Stimulated activated CD8-positive, alpha-beta memory T cell treated with anti-CD3 and anti-CD28 coated beads, Interleukin-15, amount 100 ng/mL, for 24 hours (primary cell): ENCODE measurements around the gene FBXO30.

ENCODE experiments used
- DNase-seq: peaks from one replicate; pipeline ENCODE4 v3.0.0-alpha.2; 2020; ENCODE audit warnings: low read depth

The FBXO30 gene

DNA sequence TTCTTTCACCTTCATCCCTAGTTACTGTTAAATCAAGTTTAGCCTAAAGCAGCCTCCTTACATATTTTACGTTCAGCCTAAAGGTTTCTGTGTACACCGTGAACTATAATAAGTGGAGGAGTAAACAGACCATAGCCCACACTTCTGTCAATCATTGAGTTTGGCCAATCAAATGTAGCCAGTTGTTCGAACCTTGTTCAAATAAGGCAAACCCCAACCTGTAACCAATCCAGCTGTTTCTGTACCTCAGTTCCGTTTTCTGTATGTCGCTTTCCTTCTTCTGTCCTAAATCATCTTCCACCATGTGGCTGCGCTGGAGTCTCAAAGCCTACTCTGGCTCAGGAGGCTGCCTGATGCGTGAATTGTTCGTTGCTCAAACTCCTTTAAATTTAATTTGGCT, 1.8 kb upstream of the FBXO30 start:
- DNase-seq: no peak

DNA sequence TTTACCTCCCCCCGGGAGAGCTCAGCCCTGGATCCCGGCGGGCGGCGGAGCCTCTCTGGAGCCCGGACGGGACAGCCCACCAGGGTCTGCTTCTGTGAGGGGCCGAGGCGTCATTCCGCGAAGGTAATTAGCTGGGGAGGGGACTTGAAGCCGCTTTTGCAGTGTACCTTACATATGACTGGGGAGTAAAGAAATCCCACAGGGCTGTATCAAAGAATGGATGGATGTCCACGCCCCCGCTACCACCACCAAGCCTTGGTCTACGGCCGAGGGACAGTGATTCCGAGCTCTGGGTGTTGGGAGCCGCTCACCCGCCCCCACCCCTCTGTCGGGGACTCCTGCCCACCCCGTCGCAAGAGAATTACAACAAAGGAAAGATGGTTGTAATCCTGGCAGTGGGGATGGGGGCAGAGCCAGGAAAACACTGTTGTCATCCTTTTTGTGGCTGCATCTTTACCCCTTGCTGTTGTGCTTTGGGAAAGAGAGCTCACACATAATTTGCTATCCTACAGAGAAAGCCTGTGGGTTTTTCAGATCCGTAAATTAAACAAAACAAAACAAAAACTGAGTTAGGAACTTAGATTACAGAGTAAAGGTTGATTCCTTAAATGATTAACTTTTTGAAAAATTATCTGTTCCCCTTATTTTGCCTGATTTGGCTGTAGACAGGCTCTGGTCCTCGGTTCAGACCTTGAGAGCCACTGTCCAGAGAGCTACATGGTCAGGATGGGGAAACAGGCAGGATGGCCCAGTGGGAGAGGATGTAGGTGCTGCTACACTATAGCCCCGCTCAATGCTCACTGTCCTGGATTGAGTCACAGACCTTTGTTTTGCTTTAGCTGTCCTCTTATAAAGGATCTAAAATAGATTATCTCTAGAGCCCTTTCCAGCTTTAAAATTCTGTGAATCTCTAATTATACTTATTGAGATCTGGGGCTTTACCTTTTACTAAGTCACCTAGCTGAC, 997 bp upstream of the FBXO30 start:
- DNase-seq: no peak

DNA sequence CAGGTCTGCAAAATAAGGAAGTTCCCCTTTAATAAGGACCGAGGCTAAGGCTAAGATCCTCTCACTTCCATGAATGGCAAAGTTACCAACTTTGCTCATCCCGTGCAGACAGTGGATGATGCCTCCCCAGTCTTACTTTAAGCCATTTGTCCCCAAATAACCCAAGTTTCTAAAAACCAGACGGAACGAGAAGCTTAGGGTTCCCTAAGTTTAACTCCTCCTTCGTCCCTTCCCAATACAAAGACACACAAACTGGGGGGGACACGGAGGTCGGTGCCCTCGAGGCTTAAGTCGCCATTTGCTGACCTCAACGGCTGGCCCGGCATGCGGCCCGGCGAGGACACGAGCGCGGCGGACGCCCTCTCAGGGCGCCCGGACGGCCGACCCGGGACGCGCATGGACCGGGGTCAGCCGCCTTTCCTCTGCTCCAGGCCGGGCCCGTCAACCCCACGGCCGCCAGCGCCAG, 527 bp downstream of the FBXO30 start:
- DNase-seq: no peak

DNA sequence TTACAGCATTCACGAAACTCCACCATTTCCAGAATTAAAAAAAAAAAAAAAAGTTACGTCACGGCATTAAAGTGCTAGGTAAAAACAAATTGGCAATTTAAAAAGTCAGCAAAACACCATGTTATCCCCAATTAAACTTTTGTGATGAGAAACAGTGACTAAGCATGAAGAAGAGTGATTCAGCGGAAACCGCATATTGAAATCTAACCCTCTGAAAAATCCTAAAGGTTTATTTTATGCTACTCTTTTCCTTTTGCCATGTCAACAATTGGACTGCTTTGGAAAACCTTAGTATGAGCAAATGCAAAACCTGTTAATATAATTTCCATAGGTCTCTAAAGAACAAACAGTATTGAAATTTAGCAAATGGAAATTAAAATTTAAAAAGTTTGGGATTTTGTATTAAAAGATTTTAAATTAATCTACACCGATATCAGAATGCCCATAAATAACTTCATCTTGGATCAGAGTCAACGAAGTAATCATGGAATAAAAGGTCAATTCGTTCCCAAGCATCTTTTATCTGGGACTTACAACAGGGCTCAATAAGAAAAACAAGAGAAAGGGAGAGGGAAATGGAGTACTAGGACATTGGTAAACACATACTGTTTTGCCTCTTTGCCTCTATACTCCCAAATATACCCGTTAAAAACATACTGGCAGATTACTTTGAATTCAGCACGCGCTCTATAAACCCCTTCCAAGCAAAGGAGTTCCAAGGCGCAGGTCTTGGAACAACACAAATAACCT, 1.1 kb downstream of the FBXO30 start:
- DNase-seq: no peak

DNA sequence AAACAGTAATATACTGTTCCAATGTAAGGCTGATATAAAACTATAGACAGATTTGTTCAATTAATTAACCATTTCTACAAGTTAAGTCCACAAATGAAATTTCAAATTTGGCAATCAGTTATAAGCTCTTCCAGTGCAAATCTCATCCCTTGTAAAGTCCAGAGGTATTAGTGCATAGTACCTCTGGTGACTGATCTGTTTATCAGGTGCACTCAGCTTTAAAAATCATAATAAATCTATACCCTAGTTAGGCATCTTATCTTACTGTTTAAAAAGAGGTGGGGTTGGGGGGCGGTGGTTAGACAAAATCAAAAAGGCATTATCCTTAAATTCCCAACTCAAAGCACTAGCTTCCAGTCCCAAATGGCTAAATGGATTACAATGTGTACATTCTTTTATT, 2.9 kb downstream of the FBXO30 start:
- no peak for DNase-seq

DNA sequence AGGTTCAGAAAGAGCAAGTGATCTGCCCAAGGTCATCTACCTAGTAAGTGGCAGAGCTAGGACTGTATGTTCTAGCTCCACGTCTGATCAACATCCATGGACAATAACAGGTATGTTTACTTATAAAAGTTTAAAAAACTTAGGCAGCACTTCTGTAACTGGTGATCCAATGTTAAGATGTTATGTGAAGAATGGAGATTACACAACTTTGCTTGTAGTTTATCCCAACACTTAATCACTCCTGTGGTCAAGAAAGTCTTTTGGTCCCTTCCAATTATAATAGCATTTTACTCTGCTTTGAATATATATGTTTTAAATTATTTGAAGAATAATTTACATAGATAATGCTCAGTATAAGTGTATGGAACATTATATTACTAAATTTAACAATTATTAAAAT, 4.8 kb downstream of the FBXO30 start:
- no peak for DNase-seq

DNA sequence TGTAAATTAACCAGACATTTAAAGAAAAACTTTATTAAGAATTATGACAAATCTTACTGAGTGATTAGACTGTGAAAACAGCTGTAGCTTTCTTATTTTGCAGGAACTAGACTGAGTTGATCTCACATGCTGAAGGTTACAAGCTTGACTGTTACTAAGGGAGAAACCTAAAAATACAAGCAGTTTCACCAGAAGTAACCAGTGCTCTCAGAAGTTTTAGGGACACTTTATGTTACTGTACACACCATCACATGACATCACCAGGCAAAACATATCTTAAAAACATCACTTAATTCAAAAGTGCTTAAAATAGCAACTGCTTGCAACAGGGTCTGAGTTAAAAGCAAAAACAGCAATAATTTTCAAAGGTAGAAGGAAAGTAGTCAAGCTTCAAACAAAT, 5.4 kb downstream of the FBXO30 start:
- DNase-seq: no peak

DNA sequence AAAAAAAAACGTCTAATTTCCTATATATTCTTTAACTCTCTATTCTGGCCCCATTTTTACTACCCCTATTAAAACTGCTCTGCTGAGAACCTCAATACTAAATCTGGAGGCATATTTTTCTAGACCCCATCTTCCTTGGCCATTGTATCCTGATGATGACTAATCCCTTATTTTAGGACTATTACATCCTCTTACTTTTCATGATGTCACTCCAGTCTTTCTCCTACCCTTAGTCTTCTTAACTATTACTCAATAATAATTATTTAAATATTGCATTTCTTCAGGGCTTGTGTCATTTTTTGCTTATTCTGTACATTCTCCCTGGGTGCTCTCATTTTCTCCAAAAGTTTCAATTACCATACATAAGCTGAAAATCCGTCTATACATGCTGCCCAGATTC, 6.4 kb downstream of the FBXO30 start:
- no peak for DNase-seq

DNA sequence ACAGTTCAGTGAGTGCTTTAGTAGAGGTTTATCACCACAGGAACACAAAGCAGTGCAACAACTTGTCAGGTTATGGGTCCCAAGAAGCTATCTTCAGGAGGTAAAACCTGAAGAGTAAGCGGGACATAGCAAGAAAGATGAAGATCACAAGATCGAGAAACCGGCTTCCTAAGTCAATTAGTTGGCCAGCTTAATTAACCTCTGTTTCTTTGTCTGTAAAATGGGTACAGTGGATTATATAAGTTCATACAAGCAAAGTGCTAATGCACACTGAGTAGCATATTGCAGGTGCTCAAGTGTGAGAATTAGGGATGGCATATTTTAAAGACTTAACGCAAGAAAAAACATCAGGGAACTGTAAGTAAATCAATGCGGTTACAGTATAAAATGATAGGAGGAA, 12.5 kb downstream of the FBXO30 start:
- no peak for DNase-seq

DNA sequence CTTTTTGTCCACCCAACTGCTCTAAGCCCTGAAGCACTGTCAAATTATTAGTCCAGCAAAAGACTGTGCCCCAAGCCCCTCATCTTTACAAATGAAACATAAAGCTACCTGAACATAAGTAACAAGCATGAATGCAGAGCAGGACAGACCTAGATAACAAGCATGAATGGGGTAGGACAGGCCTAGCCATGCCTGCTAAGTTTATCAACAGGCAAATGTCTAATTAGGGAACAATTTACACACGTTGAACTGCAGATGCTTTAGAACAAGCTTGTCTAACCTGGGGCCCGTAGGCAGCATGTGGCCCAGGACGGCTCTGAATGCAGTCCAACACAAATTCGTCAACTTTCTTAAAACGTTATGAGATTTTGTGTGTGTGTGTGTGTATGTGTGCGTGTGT, 13.6 kb downstream of the FBXO30 start:
- DNase-seq: no peak

DNA sequence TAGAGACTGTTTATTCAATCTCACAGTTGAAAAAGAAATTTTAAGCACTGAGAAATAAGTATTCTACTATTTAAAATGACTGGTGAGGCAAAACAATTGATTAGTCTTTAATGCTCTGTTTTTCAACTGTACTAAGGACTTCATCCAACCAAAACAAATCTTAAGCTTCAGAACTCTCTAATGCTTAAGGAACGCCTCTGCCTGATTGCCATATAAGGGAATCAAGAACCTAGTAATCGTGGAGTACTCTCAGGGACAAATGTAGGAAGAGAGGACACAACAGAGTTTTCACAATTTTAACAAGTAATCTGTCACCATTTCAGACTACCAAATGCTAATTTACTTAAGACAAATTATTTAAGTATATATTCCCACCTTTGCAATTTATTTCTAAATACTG, 16.1 kb downstream of the FBXO30 start:
- DNase-seq: no peak

DNA sequence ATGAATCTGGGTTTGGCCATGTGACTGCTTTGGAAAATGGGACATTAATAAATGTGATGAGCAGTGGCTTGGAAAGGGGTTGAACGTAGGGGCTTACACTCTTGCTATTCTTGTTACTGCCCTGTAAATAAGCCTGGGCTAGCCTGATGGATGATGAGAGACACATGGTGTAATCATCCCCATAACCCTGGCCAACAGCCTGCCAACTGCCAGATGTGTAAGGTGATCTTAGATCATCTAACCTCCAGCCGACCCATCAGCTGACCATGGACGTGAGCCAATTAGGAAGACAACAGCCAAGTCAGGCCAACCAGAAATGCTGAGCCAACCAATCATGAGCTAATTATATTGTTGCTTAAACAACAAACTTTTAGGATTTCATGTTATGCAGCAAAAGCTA, 25.2 kb downstream of the FBXO30 start:
- no peak for DNase-seq

DNA sequence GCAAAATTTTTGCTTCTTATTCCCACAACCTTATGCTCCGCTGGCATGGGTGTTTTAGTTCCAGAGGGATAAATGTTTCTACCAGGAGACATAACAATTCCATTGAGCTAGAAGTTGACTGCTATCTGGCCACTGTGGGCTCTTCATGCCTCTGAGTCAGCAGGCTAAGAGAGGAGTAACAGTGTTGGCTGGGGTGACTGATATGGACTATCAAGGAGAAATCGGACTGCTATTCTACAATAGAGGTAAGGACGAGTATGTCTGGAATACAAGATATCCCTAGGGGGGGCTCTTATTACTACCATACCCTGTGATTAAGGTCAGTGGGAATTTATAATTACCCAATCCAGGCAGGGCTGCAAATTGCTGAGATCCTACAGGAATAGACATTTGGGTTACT, 26.9 kb downstream of the FBXO30 start:
- DNase-seq: no peak

DNA sequence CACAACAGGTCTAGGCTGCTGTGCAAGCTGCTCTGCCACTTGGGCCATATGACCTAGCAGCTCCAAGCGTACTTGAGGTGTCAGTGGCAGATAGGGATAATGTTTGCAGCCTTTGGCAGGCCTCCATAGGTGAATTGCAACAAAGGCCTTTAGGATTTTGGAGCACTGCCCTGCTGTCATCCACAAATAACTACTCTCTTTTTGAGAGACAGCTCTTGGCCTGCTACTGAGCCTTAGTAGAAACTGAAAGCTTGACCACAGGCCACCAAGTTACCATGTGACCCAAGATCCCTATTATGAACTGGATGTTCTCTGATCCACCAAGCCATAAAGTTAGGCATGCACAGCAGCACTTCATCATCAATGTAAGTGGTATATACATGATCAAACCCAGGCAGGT, 29.9 kb downstream of the FBXO30 start:
- no peak for DNase-seq

DNA sequence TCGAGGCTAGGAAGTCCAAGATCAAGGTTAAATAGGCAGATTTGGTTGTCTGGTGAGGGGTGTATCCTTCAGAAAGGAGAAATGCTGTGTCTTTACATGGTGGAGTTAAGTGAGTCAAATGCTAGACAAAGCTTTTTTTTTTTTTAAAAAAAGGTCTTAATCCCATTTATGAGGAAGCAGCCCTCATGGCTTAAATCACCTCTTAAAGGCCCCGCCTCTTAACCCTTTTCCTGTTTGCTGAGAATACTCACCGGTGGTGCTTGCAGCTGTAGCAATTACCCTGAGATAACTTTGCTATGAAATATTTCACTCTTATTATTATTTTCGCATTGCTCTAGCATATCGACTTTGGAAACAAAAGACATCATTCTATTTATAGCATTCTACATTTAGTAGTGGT, 30.8 kb downstream of the FBXO30 start:
- no peak for DNase-seq

DNA sequence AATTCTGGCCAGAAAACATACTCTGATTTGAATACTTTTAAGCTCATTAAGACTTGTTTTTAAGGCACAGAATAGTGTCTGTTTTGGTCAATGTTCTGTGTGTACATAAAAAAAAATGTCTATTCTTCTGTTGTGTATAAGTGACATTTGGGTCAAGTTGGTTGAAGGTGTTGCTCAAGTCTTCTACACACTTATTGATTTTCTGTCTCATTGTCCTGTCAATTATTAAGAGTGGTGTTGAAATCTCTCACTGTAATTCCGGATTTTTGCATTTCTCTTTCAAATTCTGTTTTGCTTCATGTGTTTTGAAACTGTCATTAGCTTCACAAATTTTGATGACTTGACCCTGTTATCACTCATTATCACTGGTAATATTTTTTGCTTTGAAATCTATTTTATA, 41.7 kb downstream of the FBXO30 start:
- DNase-seq: no peak

DNA sequence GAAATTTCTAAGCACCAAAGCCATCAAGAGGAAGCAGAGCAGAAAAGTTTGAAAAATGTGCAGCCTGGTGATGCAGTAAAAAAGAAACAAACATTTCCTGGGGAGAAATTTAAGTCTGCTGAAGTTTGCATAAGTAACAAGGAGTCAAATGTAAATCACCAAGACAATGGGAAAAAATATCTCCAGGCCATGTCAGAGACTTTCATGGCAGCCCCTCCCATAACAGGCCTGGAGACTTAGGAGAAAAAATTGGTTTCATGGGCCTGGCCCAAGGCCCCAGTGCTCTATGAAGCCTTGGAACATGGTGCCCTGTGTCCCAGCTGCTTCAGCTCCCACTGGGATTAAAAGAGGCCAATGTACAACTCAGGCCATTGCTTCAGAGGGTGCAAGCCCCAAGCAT, 49.1 kb downstream of the FBXO30 start:
- no peak for DNase-seq

DNA sequence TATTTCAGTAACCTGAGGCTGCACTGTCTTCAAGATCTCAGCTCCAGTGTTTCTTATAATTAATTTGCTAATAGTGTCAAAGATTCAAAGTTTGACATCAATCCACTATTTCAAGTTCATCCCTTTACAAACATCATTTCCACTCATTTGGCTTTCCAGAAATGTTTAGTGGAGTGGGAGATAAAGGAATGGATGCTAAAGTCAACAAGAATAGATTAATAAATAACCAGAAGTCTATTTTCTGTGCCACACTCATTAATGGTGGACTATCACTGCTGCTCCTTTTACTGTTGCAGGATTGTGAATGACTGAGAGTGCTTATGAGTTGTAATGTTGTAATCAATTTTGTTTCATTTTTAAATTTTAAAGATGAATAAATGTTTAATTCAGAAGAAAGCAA, 50.9 kb downstream of the FBXO30 start:
- no peak for DNase-seq

DNA sequence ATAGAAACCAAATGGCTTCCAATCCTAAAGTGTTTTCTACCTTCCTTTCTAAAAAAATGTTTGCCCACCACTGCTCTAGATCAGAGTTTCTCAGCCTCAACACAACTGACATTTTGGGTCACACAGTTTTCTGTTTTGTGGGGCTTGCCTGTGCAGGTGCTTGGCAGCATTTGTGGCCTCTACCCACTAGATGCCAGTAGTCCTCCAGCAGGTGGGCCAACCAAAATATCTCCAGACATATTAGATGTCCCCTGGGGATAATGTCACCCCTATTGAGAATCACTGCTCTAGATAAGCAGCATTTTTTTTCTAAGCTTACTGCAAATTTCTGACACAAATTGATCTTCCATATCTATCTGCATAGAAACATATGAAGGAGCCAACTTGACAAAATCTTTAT, 53.0 kb downstream of the FBXO30 start:
- DNase-seq: no peak

DNA sequence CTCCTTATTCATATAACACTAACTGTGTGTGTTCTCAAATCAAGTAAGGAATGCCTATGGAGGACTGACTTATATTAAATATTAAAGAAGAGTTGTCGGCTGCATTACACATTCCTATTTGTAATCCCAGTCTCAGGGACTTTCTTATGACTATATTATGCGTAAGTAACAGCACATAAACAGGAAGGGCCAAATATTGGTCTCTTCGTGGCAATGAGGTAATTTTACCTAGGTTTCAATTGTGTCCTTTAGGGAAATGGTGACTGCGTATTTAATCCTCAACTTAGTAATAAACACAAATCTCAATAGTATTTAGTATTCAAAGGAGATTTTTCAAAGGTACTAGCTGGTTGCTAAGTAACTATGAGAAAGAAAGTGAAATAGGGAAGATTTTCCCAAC, 56.5 kb downstream of the FBXO30 start:
- no peak for DNase-seq

DNA sequence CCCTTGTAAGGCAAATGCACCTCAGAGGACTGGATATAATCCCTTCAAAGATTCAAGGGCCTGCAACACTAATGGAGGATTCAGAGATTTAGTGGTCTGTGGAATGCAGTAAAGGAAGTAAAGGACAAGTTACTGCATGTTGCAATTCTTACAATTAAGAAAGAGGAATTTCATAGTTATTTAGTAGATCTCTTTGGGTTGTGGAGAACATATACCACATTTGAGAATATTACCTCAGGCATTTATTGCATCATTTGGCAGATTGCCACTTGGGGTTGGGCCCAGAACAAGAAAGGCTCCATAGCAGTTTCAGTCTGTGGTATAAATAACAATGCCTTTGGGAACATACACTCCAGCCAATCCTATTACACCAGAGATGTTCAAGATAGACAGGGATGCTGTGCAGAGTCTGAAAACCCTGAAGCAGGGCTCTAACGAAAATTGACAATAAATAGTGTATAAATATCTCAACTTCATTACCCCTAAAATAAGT, 58.4 kb downstream of the FBXO30 start:
- DNase-seq: no peak

DNA sequence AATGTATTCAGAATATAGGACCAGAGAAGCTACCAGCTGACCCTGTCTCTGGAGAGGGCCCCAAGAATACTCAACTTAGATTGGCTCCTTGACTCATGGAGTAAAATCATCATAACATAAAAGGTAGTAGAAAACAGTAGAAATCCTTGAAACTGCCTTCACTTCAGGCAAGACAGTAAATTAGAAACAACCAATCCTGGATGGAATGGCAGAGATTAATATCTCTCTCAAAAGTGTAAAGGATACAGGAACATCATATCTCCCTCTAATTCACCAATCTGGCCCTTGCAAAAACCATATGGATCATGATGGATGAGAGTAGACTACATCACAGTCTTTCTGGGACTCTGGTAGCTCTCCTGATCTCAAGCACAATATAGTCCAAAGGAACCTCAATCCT, 58.9 kb downstream of the FBXO30 start:
- no peak for DNase-seq

DNA sequence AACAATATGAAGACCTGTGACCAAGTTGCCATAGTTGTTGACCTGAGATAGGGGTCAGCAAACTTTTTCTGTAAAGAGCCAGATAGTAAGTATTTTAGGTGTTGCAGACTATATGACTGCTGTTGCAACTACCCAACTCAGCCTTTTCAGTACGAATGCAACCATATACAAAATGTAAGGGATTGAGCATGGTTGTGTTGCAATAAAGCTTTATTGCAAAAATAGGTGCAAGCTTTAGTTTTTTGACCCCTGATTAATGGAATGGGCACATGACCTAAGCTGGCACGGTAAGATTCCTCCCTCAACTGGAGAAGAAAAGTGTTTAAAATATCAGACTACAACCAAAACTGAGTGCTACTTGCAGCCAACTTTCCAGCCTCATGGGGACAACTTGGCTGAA, 62.0 kb downstream of the FBXO30 start:
- no peak for DNase-seq
